Limb (tissue), 2 donors: ENCODE data around the gene SLC44A1.

Source experiments
- DNase-seq, 2 donors: peaks; one replicate each; pipeline ENCODE4 v3.0.0-alpha.2; 2016; ENCODE audit errors: extremely low spot score in 2 of 2

Gene SLC44A1

GRCh38 chr9:105270711-105271110, 26.3 kb downstream of the SLC44A1 start:
- no peak for DNase-seq

DNA sequence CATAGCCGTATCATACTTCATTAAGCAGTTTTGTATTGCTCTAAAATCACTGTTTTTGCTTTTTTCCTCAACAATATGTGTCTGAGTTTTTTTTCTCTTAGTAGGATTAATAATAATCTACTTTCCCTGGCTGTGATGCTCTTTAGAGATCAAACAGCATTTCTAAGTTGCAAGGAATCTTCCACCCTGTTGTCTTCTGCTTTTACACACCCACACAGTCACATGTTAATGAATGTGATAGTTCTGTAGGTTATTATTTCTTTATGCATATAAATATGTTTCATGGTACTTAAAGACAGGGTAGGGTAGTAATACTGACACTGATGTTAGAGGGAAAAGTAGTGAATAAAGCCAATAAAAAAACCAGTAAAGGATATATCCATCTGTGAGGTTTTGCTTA, 29.3 kb downstream of the SLC44A1 start:
- DNase-seq, result no peak

- no peak for DNase-seq
Measured at GRCh38 chr9:105275111-105275510, 30.7 kb downstream of the SLC44A1 start.

DNA sequence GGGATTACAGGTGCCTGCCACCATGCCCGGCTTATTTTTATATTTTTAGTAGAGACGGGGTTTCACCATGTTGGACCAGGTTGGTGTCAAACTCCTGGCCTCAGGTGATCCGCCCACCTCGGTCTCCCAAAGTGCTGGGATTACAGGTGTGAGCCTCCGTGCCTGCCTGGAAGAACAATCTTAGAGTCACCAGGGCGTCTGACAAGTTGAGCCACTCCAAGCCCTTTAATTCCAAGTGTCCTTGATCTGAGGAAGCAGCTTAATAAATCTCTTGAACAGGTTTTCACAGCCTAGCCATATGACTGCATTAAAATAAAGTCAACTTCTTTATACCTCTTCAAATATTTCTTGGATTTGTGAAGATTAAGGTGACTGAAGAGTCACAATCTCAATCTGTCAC, 31.5 kb downstream of the SLC44A1 start:
- DNase-seq, result no peak

- no peak for DNase-seq
Measured at GRCh38 chr9:105278751-105279150, 34.3 kb downstream of the SLC44A1 start.

DNA sequence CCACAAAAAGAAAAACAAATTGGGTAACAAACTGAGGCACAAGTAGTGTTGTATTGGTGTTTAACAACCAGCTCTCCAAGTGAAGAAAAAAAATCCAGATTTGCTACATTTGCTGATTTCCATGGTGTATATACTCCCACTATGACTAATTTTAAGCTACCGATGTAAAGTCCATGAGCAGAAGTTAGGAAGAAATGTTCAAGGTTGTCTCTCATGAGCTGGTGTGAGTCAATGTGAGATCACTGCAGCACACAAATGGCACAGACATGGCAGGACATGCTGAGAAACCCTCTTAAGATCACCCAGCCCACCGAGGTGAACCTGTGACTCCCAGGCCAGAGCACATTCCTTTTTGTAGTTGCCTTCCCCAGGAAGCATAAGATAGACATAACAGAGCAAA, 36.2 kb downstream of the SLC44A1 start:
- no peak for DNase-seq

DNA sequence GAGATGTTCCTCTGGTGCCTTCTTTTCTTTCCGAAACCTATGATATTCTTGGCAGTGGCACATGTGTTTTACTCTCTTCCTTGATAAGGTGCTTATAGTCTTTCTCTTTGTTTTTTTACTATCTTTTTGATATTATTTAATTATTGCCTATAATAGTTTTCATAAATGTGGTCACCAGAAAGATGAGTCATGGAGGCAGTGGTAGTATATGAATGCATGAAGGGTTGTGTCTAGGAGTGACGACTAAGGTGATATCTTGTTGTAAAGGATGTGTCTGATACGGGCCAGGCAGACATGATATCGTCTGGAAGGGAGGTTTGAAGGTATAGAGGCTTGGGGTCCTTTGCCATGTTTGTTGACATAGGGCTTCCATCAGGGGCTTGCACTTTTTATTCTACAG, 36.8 kb downstream of the SLC44A1 start:
- DNase-seq, result no peak

DNA sequence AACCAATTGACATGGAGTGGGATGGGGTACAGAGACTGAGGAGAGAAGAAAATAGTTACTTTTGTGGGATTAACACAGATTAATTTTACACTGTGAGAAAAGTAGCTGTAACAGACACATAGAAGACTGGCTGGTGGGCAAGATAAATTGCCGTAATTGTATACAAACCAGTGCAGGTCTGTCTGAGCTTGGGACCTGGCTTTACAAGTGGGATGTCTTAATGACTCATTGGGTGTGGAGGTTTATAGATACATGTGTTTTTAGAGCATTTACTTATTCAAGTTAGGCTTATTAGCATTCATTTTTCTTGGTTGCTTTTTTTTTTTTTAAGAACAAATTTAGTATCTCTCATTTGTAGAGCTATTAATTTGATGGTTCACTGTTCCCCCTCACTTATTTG, 37.5 kb downstream of the SLC44A1 start:
- no peak for DNase-seq

- DNase-seq, result no peak
Measured at GRCh38 chr9:105282870-105283621, 38.6 kb downstream of the SLC44A1 start.

- DNase-seq, result no peak
Measured at GRCh38 chr9:105283795-105284194, 39.3 kb downstream of the SLC44A1 start.

DNA sequence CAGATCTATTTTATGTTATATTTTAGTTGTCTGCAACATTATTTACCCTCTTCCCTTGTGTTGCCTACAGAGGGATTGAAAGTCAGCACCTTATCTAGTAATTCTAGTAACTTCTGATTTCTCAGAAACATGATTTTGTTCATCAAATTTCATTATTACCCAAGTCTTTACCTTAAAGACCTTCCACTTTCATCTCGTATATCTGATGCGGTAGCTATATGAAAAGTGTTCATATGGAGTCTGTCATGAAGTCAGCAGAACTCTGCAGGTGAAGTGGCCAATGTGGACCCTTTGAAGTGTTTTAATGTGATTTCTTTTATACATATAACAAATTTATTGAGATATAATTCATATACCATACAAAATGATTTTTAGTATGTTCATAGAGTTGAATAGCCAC, 40.0 kb downstream of the SLC44A1 start:
- DNase-seq, result no peak

DNA sequence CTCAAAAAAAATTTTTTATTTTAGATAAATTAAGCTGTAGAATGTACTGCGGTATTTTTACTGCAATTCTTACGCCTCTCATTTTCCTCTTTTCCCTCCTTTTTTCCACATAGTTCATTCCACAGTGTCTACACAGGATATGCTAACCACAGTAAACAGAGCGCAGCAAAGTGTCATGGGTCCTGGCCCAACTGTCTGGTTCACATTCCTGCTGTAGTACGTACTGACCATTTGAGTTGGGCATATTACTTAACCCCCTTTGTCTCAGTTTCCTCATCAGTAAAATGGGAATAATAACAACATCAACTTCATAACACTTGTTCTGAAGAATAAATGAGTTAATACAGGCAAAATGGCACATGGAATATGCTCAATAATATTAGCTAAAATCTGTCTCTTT, 41.6 kb downstream of the SLC44A1 start:
- DNase-seq, result no peak

GRCh38 chr9:105289305-105289704, 44.9 kb downstream of the SLC44A1 start:
- no peak for DNase-seq

DNA sequence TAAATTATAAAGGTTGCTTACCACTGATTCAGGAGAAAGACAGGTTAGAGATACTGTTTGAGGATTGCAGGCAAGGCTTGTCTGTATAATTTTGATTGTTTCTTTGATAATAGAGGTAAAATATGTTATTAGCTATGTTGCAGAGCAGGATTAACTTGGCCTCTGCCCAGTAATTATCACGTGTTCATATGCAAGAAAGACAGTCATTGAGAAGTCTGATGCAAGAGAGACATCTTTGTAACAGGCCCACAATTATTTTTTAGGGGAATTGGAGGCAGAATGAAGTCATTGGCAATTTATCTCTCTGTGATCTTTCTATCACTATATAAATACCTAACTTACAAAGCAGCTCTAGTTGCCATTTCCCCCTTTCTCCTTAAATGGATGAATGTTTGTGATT, 46.0 kb downstream of the SLC44A1 start:
- DNase-seq, result no peak

DNA sequence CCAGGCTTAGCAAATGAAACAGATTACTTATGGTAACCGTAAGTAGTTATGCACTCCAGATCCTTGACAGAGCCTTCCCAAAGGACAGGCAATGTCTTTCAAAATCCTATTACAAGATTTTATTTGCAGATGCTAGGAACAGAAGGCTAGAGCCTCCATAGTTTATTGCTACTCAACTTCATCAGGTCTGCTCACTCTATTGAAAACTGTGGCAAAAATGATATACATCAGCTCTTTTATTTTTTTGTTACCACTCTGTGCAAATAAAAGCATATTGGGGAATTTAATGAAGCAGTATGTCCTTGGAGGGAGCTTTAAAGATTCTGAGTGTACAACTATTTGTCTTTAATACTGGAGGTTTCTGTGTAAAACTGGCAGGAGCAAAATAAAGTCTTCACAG, 46.5 kb downstream of the SLC44A1 start:
- no peak for DNase-seq

- no peak for DNase-seq
Measured at GRCh38 chr9:105291422-105291859, 47.0 kb downstream of the SLC44A1 start.

GRCh38 chr9:105291938-105292337, 47.5 kb downstream of the SLC44A1 start:
- DNase-seq, result no peak

GRCh38 chr9:105293408-105293807, 49.0 kb downstream of the SLC44A1 start:
- no peak for DNase-seq

DNA sequence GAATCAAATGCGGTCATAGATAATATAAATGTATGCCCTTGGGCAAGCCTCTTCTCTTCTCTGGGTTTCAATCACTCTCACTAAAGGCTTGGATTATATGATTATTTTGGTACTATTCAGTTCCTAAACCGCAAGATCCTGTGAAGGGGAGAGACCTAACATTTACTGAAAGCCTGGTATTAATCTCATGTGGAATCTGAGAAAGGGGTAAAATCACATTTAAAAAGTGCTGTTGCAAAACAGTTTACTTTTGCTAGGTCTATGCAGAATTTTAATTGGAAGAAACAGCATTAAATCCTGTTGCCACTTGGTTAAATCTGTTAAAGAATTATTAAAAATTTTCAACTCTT, 50.7 kb downstream of the SLC44A1 start:
- no peak for DNase-seq

GRCh38 chr9:105295986-105296385, 51.5 kb downstream of the SLC44A1 start:
- DNase-seq, result no peak

GRCh38 chr9:105296445-105296844, 52.0 kb downstream of the SLC44A1 start:
- DNase-seq, result no peak

- DNase-seq, result no peak
Measured at GRCh38 chr9:105296877-105297287, 52.4 kb downstream of the SLC44A1 start.

DNA sequence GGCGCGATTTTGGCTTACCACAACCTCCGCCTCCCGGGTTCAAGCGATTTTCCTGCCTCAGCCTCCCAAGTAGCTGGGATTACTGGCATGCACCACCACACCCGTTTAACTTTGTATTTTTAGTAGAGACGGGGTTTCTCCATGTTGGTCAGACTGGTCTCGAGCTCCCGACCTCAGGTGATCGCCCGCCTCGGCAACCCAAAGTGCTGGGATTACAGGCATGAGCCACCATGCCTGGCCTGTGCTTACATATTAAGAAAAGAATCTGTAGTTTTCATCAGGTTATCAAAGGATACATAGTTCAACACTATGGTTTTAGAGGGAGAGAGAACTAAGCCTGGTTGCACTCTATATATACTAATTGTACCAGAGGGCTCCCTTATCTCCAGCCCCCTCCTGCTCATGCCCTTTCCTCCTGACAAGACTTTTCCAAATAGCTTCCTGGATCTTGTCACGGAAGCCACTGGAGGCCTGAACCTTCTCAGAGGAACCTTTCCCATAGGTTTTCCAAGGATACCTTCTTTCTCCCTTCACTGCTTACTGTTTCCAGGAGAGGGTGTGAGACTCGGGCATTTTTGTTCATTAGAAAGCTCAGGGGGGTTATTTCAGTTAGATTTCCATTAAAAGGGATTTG, 53.1 kb downstream of the SLC44A1 start:
- DNase-seq, result no peak
